GM12878 (cell line): ENCODE measurements around the gene SRBD1. TPM values are rescaled to one million over a fixed set of nuclear protein-coding genes. Genes with fewer than 3 reads are reported as not detected.

ENCODE experiments used
- HDGF ChIP-seq: fragments of 450-650 bp; IDR thresholded peaks from 2 replicates; pipeline ENCODE4 v1.6.1; 2016; ENCODE audit warnings: antibody characterized with exemption
- POLR2AphosphoS5 ChIP-seq: IDR thresholded peaks from 2 replicates; pipeline ENCODE4 v1.6.1; 2011; ENCODE audit warnings: mild to moderate bottlenecking, low read length, inconsistent platforms
- RAD21 ChIP-seq: IDR thresholded peaks from 2 replicates; pipeline ENCODE4 v1.6.1; 2011; ENCODE audit warnings: mild to moderate bottlenecking, low read depth, low read length, moderate library complexity; ENCODE audit not compliant: insufficient read depth
- RCOR1 ChIP-seq: conservative IDR thresholded peaks from 2 replicates; pipeline ENCODE4 v1.6.1; 2012; ENCODE audit warnings: low read depth, low read length, improper control_type of control experiment
- TARDBP ChIP-seq: IDR thresholded peaks from 2 replicates; pipeline ENCODE4 v1.6.1; 2016; ENCODE audit warnings: borderline replicate concordance
- TCF3 ChIP-seq: IDR thresholded peaks from 2 replicates; pipeline ENCODE4 v1.6.1; 2012; ENCODE audit warnings: low read depth, mild to moderate bottlenecking, low read length, borderline replicate concordance; ENCODE audit not compliant: insufficient read depth
- polyA plus RNA-seq, 11 experiments: library from polyadenylated mRNA; depleted of rRNA in 4 of 11; unstranded in 6 of 11; stranded (reverse) in 5 of 11; fragments of >200 nt; fragmentation: Nextera tagmentation in 4 of 11; fragmentation: Illumina TruSeq in 1 of 11; extraction: Ambion mirVana in 4 of 11; extraction: Trizol in 1 of 11; gene quantifications; 1 replicate in 1 of 11; 2 replicates in 10 of 11; pipeline versions ENCODE4 v1.2.1 to v1.2.3, GENCODE V29; 2011 to 2016; ENCODE audit warnings: inconsistent platforms in 2 of 11, missing spikeins in 2 of 11, low read depth in 1 of 11
- total RNA-seq, 4 experiments: library from RNA; depleted of rRNA in 3 of 4; stranded (reverse); fragments of >200 nt in 3 of 4; fragmentation: Illumina TruSeq in 1 of 4; extraction: Trizol in 1 of 4; gene quantifications; 2 replicates each; pipeline versions ENCODE4 v1.2.1 to v1.2.3, GENCODE V29; 2013 to 2021
- TF ChIP-seq, protein P1 (sequence below): fragments of 450-650 bp; IDR thresholded peaks from 2 replicates; pipeline ENCODE4 v1.6.1; 2017; ENCODE audit warnings: antibody characterized with exemption, mild to moderate bottlenecking, moderate library complexity
- TF ChIP-seq, protein P2 (sequence below): fragments of 450-650 bp; IDR thresholded peaks from 2 replicates; pipeline ENCODE4 v1.6.1; 2017; ENCODE audit warnings: mild to moderate bottlenecking, moderate library complexity

Gene SRBD1
- total and polyA plus RNA-seq, 10 of the 15 experiments (the other 5 are each of a cell fraction or from before 2014, with no cell fraction given): 9.7 to 33.1 (median 20.1) TPM

DNA sequence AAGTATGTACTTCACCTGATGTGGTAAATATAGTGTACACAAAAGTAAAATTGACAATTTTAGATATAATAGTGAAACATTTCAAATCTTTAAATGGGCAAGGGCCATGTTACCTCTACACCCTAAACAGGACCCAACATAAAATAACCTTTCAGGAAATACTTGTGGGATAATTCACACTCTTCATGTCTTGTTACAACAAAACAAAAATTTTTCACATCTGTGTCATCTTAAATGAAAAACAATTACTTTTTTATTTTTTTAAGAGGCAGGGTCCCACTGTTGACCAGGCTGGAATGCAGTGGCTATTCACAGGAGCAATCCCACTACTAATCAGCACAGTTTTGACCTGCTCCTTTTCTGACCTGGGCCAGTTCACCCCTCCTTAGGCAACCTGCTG is 42.1 kb downstream of the SRBD1 start (continued):
- no peak for TF ChIP-seq POLR2AphosphoS5
- TF ChIP-seq, protein P1, sequence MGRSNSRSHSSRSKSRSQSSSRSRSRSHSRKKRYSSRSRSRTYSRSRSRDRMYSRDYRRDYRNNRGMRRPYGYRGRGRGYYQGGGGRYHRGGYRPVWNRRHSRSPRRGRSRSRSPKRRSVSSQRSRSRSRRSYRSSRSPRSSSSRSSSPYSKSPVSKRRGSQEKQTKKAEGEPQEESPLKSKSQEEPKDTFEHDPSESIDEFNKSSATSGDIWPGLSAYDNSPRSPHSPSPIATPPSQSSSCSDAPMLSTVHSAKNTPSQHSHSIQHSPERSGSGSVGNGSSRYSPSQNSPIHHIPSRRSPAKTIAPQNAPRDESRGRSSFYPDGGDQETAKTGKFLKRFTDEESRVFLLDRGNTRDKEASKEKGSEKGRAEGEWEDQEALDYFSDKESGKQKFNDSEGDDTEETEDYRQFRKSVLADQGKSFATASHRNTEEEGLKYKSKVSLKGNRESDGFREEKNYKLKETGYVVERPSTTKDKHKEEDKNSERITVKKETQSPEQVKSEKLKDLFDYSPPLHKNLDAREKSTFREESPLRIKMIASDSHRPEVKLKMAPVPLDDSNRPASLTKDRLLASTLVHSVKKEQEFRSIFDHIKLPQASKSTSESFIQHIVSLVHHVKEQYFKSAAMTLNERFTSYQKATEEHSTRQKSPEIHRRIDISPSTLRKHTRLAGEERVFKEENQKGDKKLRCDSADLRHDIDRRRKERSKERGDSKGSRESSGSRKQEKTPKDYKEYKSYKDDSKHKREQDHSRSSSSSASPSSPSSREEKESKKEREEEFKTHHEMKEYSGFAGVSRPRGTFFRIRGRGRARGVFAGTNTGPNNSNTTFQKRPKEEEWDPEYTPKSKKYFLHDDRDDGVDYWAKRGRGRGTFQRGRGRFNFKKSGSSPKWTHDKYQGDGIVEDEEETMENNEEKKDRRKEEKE: no peak
- no peak for TF ChIP-seq TARDBP
- TF ChIP-seq HDGF: no peak
- TF ChIP-seq, protein P2, sequence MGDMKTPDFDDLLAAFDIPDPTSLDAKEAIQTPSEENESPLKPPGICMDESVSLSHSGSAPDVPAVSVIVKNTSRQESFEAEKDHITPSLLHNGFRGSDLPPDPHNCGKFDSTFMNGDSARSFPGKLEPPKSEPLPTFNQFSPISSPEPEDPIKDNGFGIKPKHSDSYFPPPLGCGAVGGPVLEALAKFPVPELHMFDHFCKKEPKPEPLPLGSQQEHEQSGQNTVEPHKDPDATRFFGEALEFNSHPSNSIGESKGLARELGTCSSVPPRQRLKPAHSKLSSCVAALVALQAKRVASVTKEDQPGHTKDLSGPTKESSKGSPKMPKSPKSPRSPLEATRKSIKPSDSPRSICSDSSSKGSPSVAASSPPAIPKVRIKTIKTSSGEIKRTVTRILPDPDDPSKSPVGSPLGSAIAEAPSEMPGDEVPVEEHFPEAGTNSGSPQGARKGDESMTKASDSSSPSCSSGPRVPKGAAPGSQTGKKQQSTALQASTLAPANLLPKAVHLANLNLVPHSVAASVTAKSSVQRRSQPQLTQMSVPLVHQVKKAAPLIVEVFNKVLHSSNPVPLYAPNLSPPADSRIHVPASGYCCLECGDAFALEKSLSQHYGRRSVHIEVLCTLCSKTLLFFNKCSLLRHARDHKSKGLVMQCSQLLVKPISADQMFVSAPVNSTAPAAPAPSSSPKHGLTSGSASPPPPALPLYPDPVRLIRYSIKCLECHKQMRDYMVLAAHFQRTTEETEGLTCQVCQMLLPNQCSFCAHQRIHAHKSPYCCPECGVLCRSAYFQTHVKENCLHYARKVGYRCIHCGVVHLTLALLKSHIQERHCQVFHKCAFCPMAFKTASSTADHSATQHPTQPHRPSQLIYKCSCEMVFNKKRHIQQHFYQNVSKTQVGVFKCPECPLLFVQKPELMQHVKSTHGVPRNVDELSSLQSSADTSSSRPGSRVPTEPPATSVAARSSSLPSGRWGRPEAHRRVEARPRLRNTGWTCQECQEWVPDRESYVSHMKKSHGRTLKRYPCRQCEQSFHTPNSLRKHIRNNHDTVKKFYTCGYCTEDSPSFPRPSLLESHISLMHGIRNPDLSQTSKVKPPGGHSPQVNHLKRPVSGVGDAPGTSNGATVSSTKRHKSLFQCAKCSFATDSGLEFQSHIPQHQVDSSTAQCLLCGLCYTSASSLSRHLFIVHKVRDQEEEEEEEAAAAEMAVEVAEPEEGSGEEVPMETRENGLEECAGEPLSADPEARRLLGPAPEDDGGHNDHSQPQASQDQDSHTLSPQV: no peak
- no peak for TF ChIP-seq TCF3
- TF ChIP-seq RAD21: no peak
- no peak for TF ChIP-seq RCOR1
